ENCODE data around the gene ZNF740. TPM values are rescaled to one million over a fixed set of nuclear protein-coding genes. Genes with fewer than 3 reads are reported as not detected.
A peak's percentile ranks its signal among the peaks of the same experiment; 100 is the strongest.

The ZNF740 gene
- total RNA-seq, 1 donor from 2014 or later, result 39.6 TPM

DNA sequence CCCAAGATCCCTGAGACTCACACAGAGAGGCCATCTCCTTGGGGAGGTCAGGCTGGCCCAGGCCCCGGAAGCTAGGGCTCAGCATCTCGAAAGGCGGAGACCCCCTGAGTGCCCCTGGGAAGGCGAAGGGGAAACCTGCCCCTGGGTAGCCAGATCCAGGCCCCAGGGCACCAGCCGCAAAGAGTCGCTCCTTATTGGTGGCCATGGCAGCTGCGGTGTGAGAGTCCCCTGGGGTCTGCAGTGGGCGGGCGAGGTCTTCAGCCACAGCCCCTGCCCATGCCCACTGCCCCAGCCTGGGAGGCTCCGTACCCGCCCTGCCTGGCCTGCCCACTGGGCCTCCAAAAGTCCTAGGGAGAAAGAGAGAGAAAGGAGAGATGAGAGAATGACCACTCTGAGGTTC is 46.8 kb downstream of the ZNF740 start:
- Mint-ChIP-seq H3K27me3 (ENCODE audit: unreplicated experiment) (no peaks in the 10 kb centered on the region), H3K9me3 (ENCODE audit: unreplicated experiment) (no peaks in the 10 kb centered on the region), H3K27ac (ENCODE audit: unreplicated experiment) (no peak overlapping the region), H3K4me3 (ENCODE audit: unreplicated experiment) (no peak overlapping the region), H3K4me1 (ENCODE audit: unreplicated experiment) (peaks cover 61% of the 10 kb centered on the region), H3K36me3 (ENCODE audit: unreplicated experiment) (peaks cover 4% of the 10 kb centered on the region)
- TF ChIP-seq, protein P1, sequence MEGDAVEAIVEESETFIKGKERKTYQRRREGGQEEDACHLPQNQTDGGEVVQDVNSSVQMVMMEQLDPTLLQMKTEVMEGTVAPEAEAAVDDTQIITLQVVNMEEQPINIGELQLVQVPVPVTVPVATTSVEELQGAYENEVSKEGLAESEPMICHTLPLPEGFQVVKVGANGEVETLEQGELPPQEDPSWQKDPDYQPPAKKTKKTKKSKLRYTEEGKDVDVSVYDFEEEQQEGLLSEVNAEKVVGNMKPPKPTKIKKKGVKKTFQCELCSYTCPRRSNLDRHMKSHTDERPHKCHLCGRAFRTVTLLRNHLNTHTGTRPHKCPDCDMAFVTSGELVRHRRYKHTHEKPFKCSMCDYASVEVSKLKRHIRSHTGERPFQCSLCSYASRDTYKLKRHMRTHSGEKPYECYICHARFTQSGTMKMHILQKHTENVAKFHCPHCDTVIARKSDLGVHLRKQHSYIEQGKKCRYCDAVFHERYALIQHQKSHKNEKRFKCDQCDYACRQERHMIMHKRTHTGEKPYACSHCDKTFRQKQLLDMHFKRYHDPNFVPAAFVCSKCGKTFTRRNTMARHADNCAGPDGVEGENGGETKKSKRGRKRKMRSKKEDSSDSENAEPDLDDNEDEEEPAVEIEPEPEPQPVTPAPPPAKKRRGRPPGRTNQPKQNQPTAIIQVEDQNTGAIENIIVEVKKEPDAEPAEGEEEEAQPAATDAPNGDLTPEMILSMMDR (IDR thresholded peaks at IDR 0.05), result no peak
- no peak for DNase-seq (ENCODE audit: extremely low spot score, unreplicated experiment)

- H3K27ac Mint-ChIP-seq (ENCODE audit: unreplicated experiment), result no peak overlapping the region
- H3K4me3 Mint-ChIP-seq (ENCODE audit: unreplicated experiment), result no peak overlapping the region
- peaks cover 61% of the 10 kb centered on the region for H3K4me1 Mint-ChIP-seq (ENCODE audit: unreplicated experiment)
- TF ChIP-seq, protein P1 (IDR thresholded peaks at IDR 0.05), result no peak
- no peak for DNase-seq (ENCODE audit: extremely low spot score, unreplicated experiment)
- H3K9me3 Mint-ChIP-seq (ENCODE audit: unreplicated experiment), result no peaks in the 10 kb centered on the region
- peaks cover 4% of the 10 kb centered on the region for H3K36me3 Mint-ChIP-seq (ENCODE audit: unreplicated experiment)
- no peaks in the 10 kb centered on the region for H3K27me3 Mint-ChIP-seq (ENCODE audit: unreplicated experiment)
Observed at GRCh38 chr12:53227836-53228235, 47.3 kb downstream of the ZNF740 start.

- Mint-ChIP-seq H3K27me3 (ENCODE audit: unreplicated experiment) (no peaks in the 10 kb centered on the region), H3K4me3 (ENCODE audit: unreplicated experiment) (no peak overlapping the region), H3K27ac (ENCODE audit: unreplicated experiment) (peak overlapping the region; percentile 47), H3K4me1 (ENCODE audit: unreplicated experiment) (peaks cover 61% of the 10 kb centered on the region), H3K9me3 (ENCODE audit: unreplicated experiment) (no peaks in the 10 kb centered on the region), H3K36me3 (ENCODE audit: unreplicated experiment) (peaks cover 4% of the 10 kb centered on the region)
- TF ChIP-seq, protein P1 (IDR thresholded peaks at IDR 0.05), result no peak
- DNase-seq (ENCODE audit: extremely low spot score, unreplicated experiment), result no peak
Observed at GRCh38 chr12:53229454-53229853, 48.9 kb downstream of the ZNF740 start.

GRCh38 chr12:53230108-53230845 is 49.8 kb downstream of the ZNF740 start:
- Mint-ChIP-seq H3K27ac (ENCODE audit: unreplicated experiment) (peak overlapping the region; percentile 19), H3K4me3 (ENCODE audit: unreplicated experiment) (peak overlapping the region; percentile 29), H3K9me3 (ENCODE audit: unreplicated experiment) (no peaks in the 10 kb centered on the region), H3K4me1 (ENCODE audit: unreplicated experiment) (peaks cover 57% of the 10 kb centered on the region), H3K27me3 (ENCODE audit: unreplicated experiment) (no peaks in the 10 kb centered on the region), H3K36me3 (ENCODE audit: unreplicated experiment) (peaks cover 4% of the 10 kb centered on the region)
- TF ChIP-seq, protein P1 (IDR thresholded peaks at IDR 0.05), result no peak
- DNase-seq (ENCODE audit: extremely low spot score, unreplicated experiment), result no peak

GRCh38 chr12:53231671-53231920 is 51.1 kb downstream of the ZNF740 start:
- Mint-ChIP-seq H3K9me3 (ENCODE audit: unreplicated experiment) (no peaks in the 10 kb centered on the region), H3K27ac (ENCODE audit: unreplicated experiment) (peak overlapping the region; percentile 65), H3K27me3 (ENCODE audit: unreplicated experiment) (peaks cover 2% of the 10 kb centered on the region), H3K4me1 (ENCODE audit: unreplicated experiment) (peaks cover 56% of the 10 kb centered on the region), H3K4me3 (ENCODE audit: unreplicated experiment) (peak overlapping the region; percentile 74), H3K36me3 (ENCODE audit: unreplicated experiment) (peaks cover 4% of the 10 kb centered on the region)
- no peak for DNase-seq (ENCODE audit: extremely low spot score, unreplicated experiment)
- TF ChIP-seq, protein P1 (IDR thresholded peaks at IDR 0.05), result no peak
